Activated B cell treated with CpG ODN at 0.5 μM for 24 hours (primary cell): ENCODE measurements around the gene LSR. TPM values are rescaled to one million over a fixed set of nuclear protein-coding genes. Genes with fewer than 3 reads are reported as not detected.

Experiments used
- ATAC-seq: fragments of 200-7000 bp; cut with Tn5 transposase; one replicate; pipeline ENCODE4 v1.10.0; 2021; ENCODE audit warnings: low read depth, mild to moderate bottlenecking, moderate library complexity
- CTCF ChIA-PET: fragments of 350-600 bp; sonication (Branson Sonifier 250); formaldehyde crosslinking; loops from one replicate; lab custom pipeline; 2021; ENCODE audit warnings: antibody characterized with exemption; lab: Charles Lee
- POLR2A ChIA-PET: fragments of 350-600 bp; sonication (Branson Sonifier 250); formaldehyde crosslinking; loops from one replicate; lab custom pipeline; 2021; ENCODE audit warnings: antibody characterized with exemption; lab: Charles Lee
- DNase-seq: peaks from one replicate; pipeline ENCODE4 v3.0.0; 2022
- H3K27ac Mint-ChIP-seq: one replicate; pipeline ENCODE4 v1.8.0; 2020; ENCODE audit warnings: mixed read lengths
- H3K27me3 Mint-ChIP-seq: one replicate; pipeline ENCODE4 v1.8.0; 2021; ENCODE audit warnings: mixed read lengths
- H3K36me3 Mint-ChIP-seq: one replicate; pipeline ENCODE4 v1.8.0; 2021; ENCODE audit warnings: low read depth, mixed read lengths
- H3K4me1 Mint-ChIP-seq: one replicate; pipeline ENCODE4 v1.8.0; 2021; ENCODE audit warnings: mixed read lengths
- H3K4me3 Mint-ChIP-seq: one replicate; pipeline ENCODE4 v1.8.0; 2020; ENCODE audit warnings: mild to moderate bottlenecking, mixed read lengths
- H3K9me3 Mint-ChIP-seq: one replicate; pipeline ENCODE4 v1.8.0; 2020; ENCODE audit warnings: mixed read lengths
- intact Hi-C: fragments of 100-400 bp; cut with micrococcal nuclease; formaldehyde crosslinking; loops from one replicate; pipeline ENCODE4 v1.15.1; 2024
- total RNA-seq: library from RNA; stranded (reverse); gene quantifications from 2 replicates; pipeline ENCODE4 v1.2.3, GENCODE V29; 2022
- TF ChIP-seq, protein P1 (sequence below): fragments of 200-600 bp; IDR thresholded peaks from one replicate; pipeline ENCODE4 v1.8.0; 2022; ENCODE audit warnings: antibody characterized with exemption, mild to moderate bottlenecking

Gene LSR
- total RNA-seq, 1 donor from 2014 or later, result 18.0 TPM

DNA sequence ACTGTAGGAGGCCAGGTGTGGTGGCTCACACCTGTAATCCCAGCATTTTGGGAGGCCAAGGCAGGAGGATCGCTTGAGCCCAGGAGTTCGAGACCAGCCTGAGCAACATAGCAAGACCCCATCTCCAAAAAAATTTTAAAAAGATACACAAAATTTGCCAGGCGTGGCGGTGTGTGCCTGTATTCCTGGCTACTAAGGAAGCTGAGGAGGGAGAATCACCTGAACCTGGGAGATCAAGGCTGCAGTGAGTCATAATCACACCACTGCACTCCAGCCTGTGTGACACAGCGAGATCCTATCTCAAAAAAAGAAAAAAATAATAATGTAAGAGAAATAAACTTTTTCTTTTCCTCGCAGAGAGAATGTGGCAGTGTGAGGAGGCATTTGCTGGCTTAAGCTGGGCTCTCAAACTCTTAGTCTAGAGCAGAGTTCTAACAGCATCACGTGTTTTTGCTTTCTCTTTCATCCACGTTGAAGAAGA lies 41.4 kb upstream of the LSR start:
- no peaks in the 10 kb centered on the region for H3K27me3 Mint-ChIP-seq
- H3K4me3 Mint-ChIP-seq, result no peak overlapping the region
- POLR2A ChIA-PET, result interaction anchor here (0.9 to 3.3 kb wide), 7 partner anchors 8 to 121 kb away, joined by 3 to 36 read pairs (median 7); partner anchors contain the start of gene FXYD5
- CTCF ChIA-PET, result interaction anchor here (1.6 kb wide), 1 partner anchor 64 kb away, joined by 5 read pairs; the partner anchor contains the start of gene FXYD7
- TF ChIP-seq, protein P1, sequence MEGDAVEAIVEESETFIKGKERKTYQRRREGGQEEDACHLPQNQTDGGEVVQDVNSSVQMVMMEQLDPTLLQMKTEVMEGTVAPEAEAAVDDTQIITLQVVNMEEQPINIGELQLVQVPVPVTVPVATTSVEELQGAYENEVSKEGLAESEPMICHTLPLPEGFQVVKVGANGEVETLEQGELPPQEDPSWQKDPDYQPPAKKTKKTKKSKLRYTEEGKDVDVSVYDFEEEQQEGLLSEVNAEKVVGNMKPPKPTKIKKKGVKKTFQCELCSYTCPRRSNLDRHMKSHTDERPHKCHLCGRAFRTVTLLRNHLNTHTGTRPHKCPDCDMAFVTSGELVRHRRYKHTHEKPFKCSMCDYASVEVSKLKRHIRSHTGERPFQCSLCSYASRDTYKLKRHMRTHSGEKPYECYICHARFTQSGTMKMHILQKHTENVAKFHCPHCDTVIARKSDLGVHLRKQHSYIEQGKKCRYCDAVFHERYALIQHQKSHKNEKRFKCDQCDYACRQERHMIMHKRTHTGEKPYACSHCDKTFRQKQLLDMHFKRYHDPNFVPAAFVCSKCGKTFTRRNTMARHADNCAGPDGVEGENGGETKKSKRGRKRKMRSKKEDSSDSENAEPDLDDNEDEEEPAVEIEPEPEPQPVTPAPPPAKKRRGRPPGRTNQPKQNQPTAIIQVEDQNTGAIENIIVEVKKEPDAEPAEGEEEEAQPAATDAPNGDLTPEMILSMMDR, result no peak
- no peak for ATAC-seq
- H3K36me3 Mint-ChIP-seq, result no peaks in the 10 kb centered on the region
- intact Hi-C loops, result loop anchor here (5.0 kb wide), 1 partner anchor 35 kb away; no protein-coding TSS in a partner anchor
- peaks cover 3% of the 10 kb centered on the region for H3K9me3 Mint-ChIP-seq
- peaks cover 93% of the 10 kb centered on the region for H3K4me1 Mint-ChIP-seq
- H3K27ac Mint-ChIP-seq, result peak overlapping the region; percentile 98
- DNase-seq, result no peak

DNA sequence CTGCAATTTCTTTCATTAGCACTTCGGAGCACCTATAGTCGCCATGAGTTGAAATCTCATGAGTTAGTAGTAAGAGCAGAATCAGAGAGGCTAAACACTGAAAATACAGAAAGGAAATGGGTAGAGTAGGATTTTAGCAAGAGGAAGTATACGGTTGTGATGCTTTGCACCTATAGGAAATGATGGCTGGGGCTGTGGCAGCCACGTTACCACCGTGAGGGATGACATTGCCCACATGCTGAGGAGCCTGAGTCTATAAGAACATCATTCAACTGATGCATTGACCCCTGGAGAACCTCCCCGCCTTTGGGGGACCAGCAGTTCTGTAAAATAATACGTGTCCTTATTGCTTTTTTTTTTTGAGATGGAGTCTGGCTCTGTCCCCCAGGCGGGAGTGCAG lies 40.7 kb upstream of the LSR start:
- Mint-ChIP-seq H3K4me1 (peaks cover 93% of the 10 kb centered on the region), H3K27me3 (no peaks in the 10 kb centered on the region), H3K36me3 (no peaks in the 10 kb centered on the region), H3K4me3 (no peak overlapping the region), H3K27ac (peak overlapping the region; percentile 98), H3K9me3 (peaks cover 3% of the 10 kb centered on the region)
- DNase-seq (no peak), ATAC-seq (no peak)
- TF ChIP-seq, protein P1, result no peak
- intact Hi-C loops, result loop anchor here (5.0 kb wide), 1 partner anchor 36 kb away; no protein-coding TSS in a partner anchor
- CTCF ChIA-PET, result no interaction called here
- POLR2A ChIA-PET, result interaction anchor here (0.9 to 3.3 kb wide), 4 partner anchors 40 to 66 kb away, joined by 3 to 33 read pairs (median 18); partner anchors contain the start of gene FXYD5

DNA sequence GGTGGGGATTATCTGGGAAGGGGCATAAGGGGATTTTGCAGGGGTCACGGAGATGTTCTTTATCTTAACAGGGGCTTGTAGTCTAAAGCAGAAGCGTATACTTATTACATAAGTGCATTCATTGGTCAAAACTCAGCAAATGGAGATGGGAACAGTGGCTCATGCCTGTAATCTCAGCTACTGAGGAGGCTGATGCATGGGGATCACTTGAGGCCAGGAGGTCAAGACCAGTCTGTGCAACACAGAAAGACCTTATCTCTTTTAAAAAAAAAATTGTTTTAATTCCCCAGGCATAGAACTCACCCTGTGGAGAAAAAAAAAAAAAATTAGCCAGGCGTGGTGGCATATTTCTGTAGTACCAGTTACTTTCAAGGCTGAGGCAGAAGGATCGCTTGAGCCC lies 39.2 kb upstream of the LSR start:
- no peak overlapping the region for H3K4me3 Mint-ChIP-seq
- H3K27me3 Mint-ChIP-seq, result no peaks in the 10 kb centered on the region
- H3K36me3 Mint-ChIP-seq, result no peaks in the 10 kb centered on the region
- H3K4me1 Mint-ChIP-seq, result peaks cover 93% of the 10 kb centered on the region
- DNase-seq, result no peak
- ChIA-PET POLR2A (interaction anchor here (2.5 kb wide), 1 partner anchor 68 kb away, joined by 12 read pairs; the partner anchor contains the start of gene FXYD7), CTCF (interaction anchor here (1.8 kb wide), 1 partner anchor 67 kb away, joined by 5 read pairs; no protein-coding TSS in a partner anchor)
- intact Hi-C loops, result loop anchor here (5.0 kb wide), 3 partner anchors 37 to 693 kb away; partner anchors contain the start of genes HCST and NFKBID
- TF ChIP-seq, protein P1, result no peak
- peak overlapping the region; percentile 85 for H3K27ac Mint-ChIP-seq
- ATAC-seq, result no peak
- H3K9me3 Mint-ChIP-seq, result peaks cover 3% of the 10 kb centered on the region

DNA sequence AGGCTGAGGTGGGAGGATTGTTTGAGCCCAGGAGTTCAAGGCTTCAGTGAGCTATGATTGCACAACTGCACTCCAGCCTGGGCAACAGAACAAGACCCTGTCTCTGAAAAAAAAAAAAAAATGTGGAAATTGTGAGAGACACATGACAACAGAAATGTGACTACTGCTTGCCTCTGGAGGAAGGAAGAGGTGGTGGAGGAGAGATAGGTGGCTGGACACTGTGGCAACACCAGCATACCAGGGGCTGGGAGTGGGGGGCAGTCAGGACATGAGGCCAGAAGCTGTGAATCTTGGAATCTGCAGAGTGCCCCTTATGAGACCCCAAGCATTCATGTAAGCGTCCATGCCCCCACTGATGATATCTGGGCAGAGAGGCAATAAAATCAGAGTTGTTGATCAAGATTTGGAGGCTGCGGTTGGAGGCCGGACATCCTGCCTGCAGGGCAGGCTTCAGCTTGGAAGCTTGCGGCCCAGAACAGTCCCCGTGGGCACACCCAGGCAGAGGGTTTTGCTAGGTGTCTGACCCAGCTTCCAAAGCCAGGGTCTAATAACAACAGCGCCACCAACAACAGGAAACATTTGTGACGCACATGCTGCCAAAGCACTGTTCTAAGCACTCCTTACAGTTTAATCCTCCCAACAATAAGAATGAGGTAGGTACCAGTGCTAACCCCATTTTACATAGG lies 37.1 kb upstream of the LSR start:
- peak; percentile 22 for ATAC-seq
- intact Hi-C loops, result loop anchor here (5.0 kb wide), 2 partner anchors 251 to 691 kb away; partner anchors contain the start of genes HCST and NFKBID
- Mint-ChIP-seq H3K4me1 (peaks cover 93% of the 10 kb centered on the region), H3K27me3 (no peaks in the 10 kb centered on the region), H3K4me3 (peak overlapping the region; percentile 64), H3K36me3 (no peaks in the 10 kb centered on the region), H3K9me3 (peaks cover 3% of the 10 kb centered on the region), H3K27ac (peak overlapping the region; percentile 98)
- POLR2A ChIA-PET, result interaction anchor here (0.6 to 6.8 kb wide), 18 partner anchors 8 to 534 kb away, joined by 3 to 63 read pairs (median 4); partner anchors contain the start of genes FFAR1, FXYD5, FXYD7 and PSENEN
- CTCF ChIA-PET, result interaction anchor here (0.8 to 1.8 kb wide), 6 partner anchors 11 to 70 kb away, joined by 3 to 5 read pairs (median 3); partner anchors contain the start of gene FXYD7
- no peak for DNase-seq
- TF ChIP-seq, protein P1, result no peak
